IMR-90 (cell line): ENCODE measurements around the gene TXNDC9. TPM values are rescaled to one million over a fixed set of nuclear protein-coding genes. Genes with fewer than 3 reads are reported as not detected.
"Not testable (repeated sequence)": the region's sequence is repeated elsewhere in the genome, so short reads cannot be mapped to it uniquely, and the experiment has no call there.

ENCODE experiments used
- ATAC-seq: fragments of 200-7000 bp; cut with Tn5 transposase; 2 replicates; pipeline ENCODE4 v1.9.1; 2020; ENCODE audit warnings: low read depth, mild to moderate bottlenecking, moderate library complexity
- BruUV-seq: library from RNA; stranded (reverse); fragments of 400-500 nt; replicated peaks from 2 replicates; lab custom pipeline; 2021; lab: Mats Ljungman, UMichigan
- CTCF ChIA-PET: fragments of 300-600 bp; formaldehyde crosslinking; extraction: SDS; loops from one replicate; lab custom pipeline; 2021; ENCODE audit warnings: antibody characterized with exemption; lab: Yijun Ruan, JAX
- POLR2A ChIA-PET: fragments of 300-600 bp; sonication (Branson Sonifier 250); formaldehyde crosslinking; loops from one replicate; lab custom pipeline; 2022; ENCODE audit warnings: antibody characterized with exemption; ENCODE audit not compliant: unreplicated experiment; lab: Charles Lee
- DNase-seq: peaks from one replicate; pipeline ENCODE4 v3.0.0; 2013
- H2AFZ ChIP-seq: replicated peaks from 2 replicates; pipeline ENCODE3; 2013; ENCODE audit warnings: low read length, mild to moderate bottlenecking; ENCODE audit not compliant: poor library complexity
- H2AK5ac ChIP-seq: 2 replicates; pipeline ENCODE4 v1.6.1; 2013; ENCODE audit warnings: low read depth, low read length, inconsistent platforms
- H2AK9ac ChIP-seq: replicated peaks from 2 replicates; pipeline ENCODE3; 2013; ENCODE audit warnings: mild to moderate bottlenecking, low read depth, low read length, moderate library complexity; ENCODE audit not compliant: poor library complexity
- H2BK120ac ChIP-seq: 2 replicates; pipeline ENCODE4 v1.6.1; 2013; ENCODE audit warnings: low read depth, low read length, inconsistent platforms
- H2BK15ac ChIP-seq: 3 replicates; pipeline ENCODE4 v1.6.1; 2013; ENCODE audit warnings: low read depth, low read length, inconsistent platforms
- H2BK20ac ChIP-seq: 2 replicates; pipeline ENCODE4 v1.6.1; 2013; ENCODE audit warnings: low read depth, mild to moderate bottlenecking, inconsistent platforms, low read length, moderate library complexity
- H2BK5ac ChIP-seq: 2 replicates; pipeline ENCODE4 v1.6.1; 2013; ENCODE audit warnings: mild to moderate bottlenecking, low read depth, low read length, inconsistent platforms; ENCODE audit not compliant: poor library complexity, severe bottlenecking
- H3K14ac ChIP-seq: replicated peaks from 2 replicates; pipeline ENCODE4 v1.6.1; 2013; ENCODE audit warnings: low read depth, low read length, inconsistent platforms
- H3K18ac ChIP-seq: 2 replicates; pipeline ENCODE4 v1.6.1; 2013; ENCODE audit warnings: low read depth, low read length, control low read depth
- H3K23ac ChIP-seq: 2 replicates; pipeline ENCODE4 v1.6.1; 2013; ENCODE audit warnings: low read depth, low read length, inconsistent platforms
- H3K27ac ChIP-seq: 2 replicates; pipeline ENCODE4 v1.5.1; 2013; ENCODE audit warnings: mild to moderate bottlenecking, control low read depth, low read length; ENCODE audit not compliant: insufficient read depth
- H3K27me3 ChIP-seq: 2 replicates; pipeline ENCODE4 v1.6.1; 2013; ENCODE audit warnings: low read length; ENCODE audit not compliant: control insufficient read depth, insufficient read depth
- H3K36me3 ChIP-seq: 2 replicates; pipeline ENCODE4 v1.6.1; 2013; ENCODE audit warnings: low read length, mixed read lengths; ENCODE audit not compliant: control insufficient read depth, insufficient read depth
- H3K4ac ChIP-seq: 2 replicates; pipeline ENCODE4 v1.6.1; 2013; ENCODE audit warnings: low read depth, low read length, inconsistent platforms
- H3K4me1 ChIP-seq: 2 replicates; pipeline ENCODE4 v1.6.1; 2013; ENCODE audit warnings: low read length, mixed read lengths; ENCODE audit not compliant: control insufficient read depth, insufficient read depth
- H3K4me2 ChIP-seq: 2 replicates; pipeline ENCODE4 v1.6.1; 2013; ENCODE audit warnings: low read depth, mild to moderate bottlenecking, control low read depth, low read length, moderate library complexity
- H3K4me3 ChIP-seq: 2 replicates; pipeline ENCODE4 v1.5.1; 2013; ENCODE audit warnings: low read depth, mild to moderate bottlenecking, control low read depth, low read length, moderate library complexity; ENCODE audit not compliant: insufficient read depth
- H3K56ac ChIP-seq: 2 replicates; pipeline ENCODE4 v1.6.1; 2013; ENCODE audit warnings: low read length, inconsistent platforms; ENCODE audit not compliant: insufficient read depth; ENCODE audit errors: extremely low read depth
- H3K79me1 ChIP-seq, 2 experiments: 2 replicates each; pipeline ENCODE4 v1.6.1; 2013; ENCODE audit warnings: low read length in 2 of 2, inconsistent platforms in 1 of 2, low read depth in 1 of 2
- H3K9ac ChIP-seq: 2 replicates; pipeline ENCODE4 v1.6.1; 2013; ENCODE audit warnings: low read depth, low read length, control low read depth
- H3K9me1 ChIP-seq: 2 replicates; pipeline ENCODE4 v1.6.1; 2013; ENCODE audit warnings: low read length, inconsistent platforms; ENCODE audit not compliant: insufficient read depth
- H3K9me3 ChIP-seq: 2 replicates; pipeline ENCODE4 v1.6.1; 2013; ENCODE audit warnings: low read length; ENCODE audit not compliant: control insufficient read depth, insufficient read depth
- H4K20me1 ChIP-seq: 2 replicates; pipeline ENCODE4 v1.6.1; 2013; ENCODE audit warnings: low read length, inconsistent platforms; ENCODE audit not compliant: insufficient read depth
- H4K5ac ChIP-seq: 2 replicates; pipeline ENCODE4 v1.6.1; 2013; ENCODE audit warnings: mild to moderate bottlenecking, low read depth, low read length, control low read depth
- H4K8ac ChIP-seq, 2 experiments: 2 replicates each; pipeline ENCODE4 v1.6.1; 2013; ENCODE audit warnings: low read depth in 2 of 2, low read length in 2 of 2, control low read depth in 1 of 2, inconsistent platforms in 1 of 2
- H4K91ac ChIP-seq: 2 replicates; pipeline ENCODE4 v1.6.1; 2013; ENCODE audit warnings: low read depth, low read length, inconsistent platforms; ENCODE audit not compliant: insufficient read depth
- CEBPB ChIP-seq: IDR thresholded peaks from 2 replicates; pipeline ENCODE4 v1.6.1; 2012; ENCODE audit warnings: low read depth, low read length, improper control_type of control experiment
- RCOR1 ChIP-seq: IDR thresholded peaks from 2 replicates; pipeline ENCODE4 v1.6.1; 2012; ENCODE audit warnings: mild to moderate bottlenecking, low read length, improper control_type of control experiment; ENCODE audit not compliant: insufficient replicate concordance
- whole genome bisulfite sequencing, 2 experiments: methylation state at CpG; one replicate each; pipeline versions ENCODE4 v1.1.5 to v1.1.7; 2013; ENCODE audit warnings: missing lambda C conversion rate in 2 of 2; ENCODE audit not compliant: insufficient read length in 1 of 2; ENCODE audit errors: extremely low coverage in 2 of 2; 5-methylcytosine and 5-hydroxymethylcytosine counted together
- dilution Hi-C: fragments of 300-500 bp; cut with HindIII; formaldehyde crosslinking; loops from one replicate; pipeline ENCODE4 v1.14.3; 2018; ENCODE audit warnings: low sequenced_read_pairs; ENCODE audit not compliant: unreplicated experiment
- in situ Hi-C: fragments of 300-500 bp; cut with MboI; formaldehyde crosslinking; loops from 3 replicates; pipeline ENCODE4 v1.14.3; 2019; ENCODE audit warnings: low sequenced_read_pairs, inconsistent platforms, mixed read lengths
- intact Hi-C: fragments of 100-400 bp; cut with micrococcal nuclease; formaldehyde crosslinking; loops from 2 replicates; pipeline ENCODE4 v1.10.0; 2022
- polyA plus RNA-seq, 3 experiments: library from polyadenylated mRNA; depleted of rRNA; stranded (reverse); fragments of >200 nt; gene quantifications; 2 replicates each; pipeline ENCODE4 v1.2.3, GENCODE V29; 2012; ENCODE audit warnings: low replicate concordance in 1 of 3
- total RNA-seq: library from RNA; depleted of rRNA; stranded (reverse); fragments of >200 nt; gene quantifications from 2 replicates; pipeline ENCODE4 v1.2.3, GENCODE V29; 2012

Gene TXNDC9
- total and polyA plus RNA-seq, 2 of the 4 experiments (the other 2 are of a cell fraction), result 33.9 to 55.4 TPM

DNA sequence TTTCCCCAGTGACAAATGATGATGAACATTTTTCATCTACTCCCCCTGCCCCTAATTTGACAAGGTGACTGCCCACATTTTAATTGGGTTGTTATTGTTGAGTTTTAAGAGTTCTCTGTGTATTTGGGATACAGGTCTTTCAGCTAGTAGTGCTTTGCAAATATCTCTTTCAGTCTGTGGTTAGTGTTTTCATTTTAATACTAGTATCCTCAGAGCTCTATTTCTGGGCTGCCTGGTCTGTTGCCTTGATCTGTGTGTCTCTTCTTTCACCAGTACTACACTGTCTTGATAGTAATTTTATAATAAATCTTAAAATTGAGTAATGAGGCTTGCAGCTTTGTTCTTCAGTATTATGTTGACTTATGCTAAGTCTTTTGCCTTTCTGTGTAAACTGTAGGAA, 20.7 kb upstream of the TXNDC9 start:
- Histone ChIP-seq H2AFZ (no peak overlapping the region), H3K27me3 (no peaks in the 10 kb centered on the region), H2AK9ac (no peak overlapping the region), H2BK15ac (no peak overlapping the region), H4K20me1 (peaks cover 18% of the 10 kb centered on the region), H2BK120ac (no peak overlapping the region), H3K23ac (no peak overlapping the region), H2BK5ac (no peak overlapping the region), H3K79me1 (peaks cover 26 to 46% of the 10 kb centered on the region in 2 experiments), H4K5ac (no peak overlapping the region), H3K9me3 (no peaks in the 10 kb centered on the region), H3K56ac (no peak overlapping the region), H3K9me1 (no peaks in the 10 kb centered on the region), H3K4me3 (no peak overlapping the region), H3K36me3 (no peaks in the 10 kb centered on the region), H4K8ac (no peak overlapping the region), H4K91ac (no peak overlapping the region), H3K18ac (no peak overlapping the region), H3K4me2 (no peak overlapping the region), H3K27ac (no peak overlapping the region), H2BK20ac (no peak overlapping the region), H3K9ac (no peak overlapping the region), H3K4me1 (peaks cover 4% of the 10 kb centered on the region; the same call in 1 of the 2 replicates), H3K4ac (no peak overlapping the region), H3K14ac (no peak overlapping the region), H2AK5ac (no peak overlapping the region)
- in situ Hi-C loops (no loop called here), dilution Hi-C loops (no loop called here), intact Hi-C loops (no loop called here)
- TF ChIP-seq RCOR1 (no peak), CEBPB (no peak)
- BruUV-seq, result no TSS peak
- ATAC-seq, result no peak
- DNase-seq, result no peak
- ChIA-PET CTCF (interaction anchor here (0.9 kb wide), 1 partner anchor 20 kb away, joined by 3 read pairs; the partner anchor contains the start of gene TXNDC9), POLR2A (no interaction called here)

- H3K4me3 ChIP-seq, H4K8ac ChIP-seq, ATAC-seq, intact Hi-C loops, H4K91ac ChIP-seq, H2AK5ac ChIP-seq, DNase-seq, in situ Hi-C loops, CTCF ChIA-PET, dilution Hi-C loops, H2BK15ac ChIP-seq, H3K27ac ChIP-seq, H2BK20ac ChIP-seq, H2AFZ ChIP-seq, H3K36me3 ChIP-seq, H3K23ac ChIP-seq, H3K9ac ChIP-seq, BruUV-seq, H3K4me1 ChIP-seq, H3K9me3 ChIP-seq, POLR2A ChIA-PET, H2AK9ac ChIP-seq, H4K5ac ChIP-seq, H3K56ac ChIP-seq, H3K18ac ChIP-seq, H3K27me3 ChIP-seq, H2BK120ac ChIP-seq, H3K4ac ChIP-seq, H3K4me2 ChIP-seq, H3K9me1 ChIP-seq, H2BK5ac ChIP-seq, H3K14ac ChIP-seq: not testable (repeated sequence)
- WGBS, 2 experiments, result 93% methylated on average over 3 of the region's 8 CpGs; no CpG with 5 or more reads in 1 of the 2 experiments
- peaks cover 26 to 51% of the 10 kb centered on the region in 2 experiments for H3K79me1 ChIP-seq
- peaks cover 22% of the 10 kb centered on the region for H4K20me1 ChIP-seq
These were observed 18.7 kb upstream of the TXNDC9 start for GRCh38 chr2:99354825-99355224.
